LNCAP (cell line): ENCODE results near the gene GTPBP3.

ENCODE experiments used
- TF ChIP-seq, protein P1 (sequence below): fragments of 450-650 bp; IDR thresholded peaks from 2 replicates; pipeline ENCODE4 v1.5.1; 2017; ENCODE audit warnings: mild to moderate bottlenecking

Gene GTPBP3

DNA sequence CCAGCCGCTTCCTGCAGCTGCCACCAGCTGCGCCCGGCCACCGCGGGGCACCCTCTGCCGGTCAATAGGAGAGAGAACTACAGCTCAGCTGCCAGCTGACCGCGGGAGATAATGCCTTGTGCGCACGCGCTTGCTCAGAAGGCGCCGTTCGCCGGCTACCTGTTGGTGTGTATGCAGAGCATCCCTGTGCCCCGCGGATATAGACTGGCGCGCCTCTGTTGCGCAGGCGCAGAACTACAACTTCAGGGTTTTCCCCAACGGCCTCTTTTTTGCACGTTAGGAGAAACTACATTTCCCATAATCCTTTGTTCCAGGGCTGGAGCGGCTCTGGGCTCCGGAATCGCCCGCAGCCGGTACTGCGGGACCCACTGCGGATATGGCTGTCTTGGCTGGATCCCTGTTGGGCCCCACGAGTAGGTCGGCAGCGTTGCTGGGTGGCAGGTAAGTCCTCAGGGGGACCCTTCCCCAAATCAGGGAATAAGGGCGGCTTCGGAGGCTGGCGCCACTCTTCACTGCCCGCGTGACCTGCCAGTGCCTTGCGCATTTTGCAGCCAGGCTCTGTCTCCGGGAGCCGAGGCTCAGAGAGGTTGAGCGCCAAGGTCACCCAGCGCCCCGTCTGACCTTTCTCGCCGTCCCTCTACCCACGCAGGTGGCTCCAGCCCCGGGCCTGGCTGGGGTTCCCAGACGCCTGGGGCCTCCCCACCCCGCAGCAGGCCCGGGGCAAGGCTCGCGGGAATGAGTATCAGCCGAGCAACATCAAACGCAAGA lies 31.7 kb upstream of the GTPBP3 start, which contains the start of gene MRPL34:
Gene MRPL34, plus strand, starts transcription at position 356 of the 768 bp plus-strand sequence. Its CDS starts 21 bp downstream, at position 377.
- TF ChIP-seq, protein P1, sequence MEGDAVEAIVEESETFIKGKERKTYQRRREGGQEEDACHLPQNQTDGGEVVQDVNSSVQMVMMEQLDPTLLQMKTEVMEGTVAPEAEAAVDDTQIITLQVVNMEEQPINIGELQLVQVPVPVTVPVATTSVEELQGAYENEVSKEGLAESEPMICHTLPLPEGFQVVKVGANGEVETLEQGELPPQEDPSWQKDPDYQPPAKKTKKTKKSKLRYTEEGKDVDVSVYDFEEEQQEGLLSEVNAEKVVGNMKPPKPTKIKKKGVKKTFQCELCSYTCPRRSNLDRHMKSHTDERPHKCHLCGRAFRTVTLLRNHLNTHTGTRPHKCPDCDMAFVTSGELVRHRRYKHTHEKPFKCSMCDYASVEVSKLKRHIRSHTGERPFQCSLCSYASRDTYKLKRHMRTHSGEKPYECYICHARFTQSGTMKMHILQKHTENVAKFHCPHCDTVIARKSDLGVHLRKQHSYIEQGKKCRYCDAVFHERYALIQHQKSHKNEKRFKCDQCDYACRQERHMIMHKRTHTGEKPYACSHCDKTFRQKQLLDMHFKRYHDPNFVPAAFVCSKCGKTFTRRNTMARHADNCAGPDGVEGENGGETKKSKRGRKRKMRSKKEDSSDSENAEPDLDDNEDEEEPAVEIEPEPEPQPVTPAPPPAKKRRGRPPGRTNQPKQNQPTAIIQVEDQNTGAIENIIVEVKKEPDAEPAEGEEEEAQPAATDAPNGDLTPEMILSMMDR: peak; percentile 85

DNA sequence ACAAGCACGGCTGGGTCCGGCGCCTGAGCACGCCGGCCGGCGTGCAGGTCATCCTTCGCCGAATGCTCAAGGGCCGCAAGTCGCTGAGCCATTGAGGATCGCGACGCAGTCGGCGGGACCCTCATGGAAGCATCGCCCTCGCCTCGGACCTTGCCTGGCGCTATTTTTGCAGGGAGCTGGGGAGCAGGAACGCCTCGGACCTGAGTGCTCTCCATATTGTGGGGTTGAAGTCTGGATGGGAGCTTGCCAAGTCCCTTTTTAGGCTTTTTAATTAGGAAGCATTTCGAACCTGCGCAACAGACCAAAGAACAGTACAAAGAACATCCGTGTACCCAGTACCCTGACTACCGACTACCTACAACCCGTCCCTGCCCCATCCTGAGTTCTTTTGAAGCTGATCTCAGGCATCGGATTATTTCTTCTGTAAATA lies 31.1 kb upstream of the GTPBP3 start:
- TF ChIP-seq, protein P1: no peak

DNA sequence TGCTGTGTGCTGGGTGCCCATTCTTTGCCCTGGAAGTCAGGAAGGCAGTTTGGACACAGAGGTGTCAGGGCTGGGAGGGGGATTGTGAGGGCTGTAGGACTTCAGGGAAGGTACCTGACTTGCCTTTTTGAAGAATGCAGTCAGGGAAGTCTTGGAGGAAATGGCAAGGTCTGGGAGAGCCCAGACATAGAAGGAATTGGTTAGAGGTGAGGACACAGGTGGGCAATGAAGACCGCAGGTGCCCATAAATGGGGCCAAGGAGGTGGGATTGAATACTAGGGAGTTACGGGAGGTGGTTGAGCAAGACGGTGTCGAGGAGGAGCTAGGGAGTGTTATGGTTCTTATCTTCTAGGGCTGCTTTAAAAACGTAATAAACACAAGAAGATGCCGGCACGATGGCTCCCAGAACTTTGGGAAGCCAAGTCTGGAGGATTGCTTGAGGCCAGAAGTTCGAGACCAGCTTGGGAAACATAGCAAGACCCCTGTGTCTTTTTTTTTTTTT lies 29.4 kb upstream of the GTPBP3 start:
- TF ChIP-seq, protein P1: no peak

DNA sequence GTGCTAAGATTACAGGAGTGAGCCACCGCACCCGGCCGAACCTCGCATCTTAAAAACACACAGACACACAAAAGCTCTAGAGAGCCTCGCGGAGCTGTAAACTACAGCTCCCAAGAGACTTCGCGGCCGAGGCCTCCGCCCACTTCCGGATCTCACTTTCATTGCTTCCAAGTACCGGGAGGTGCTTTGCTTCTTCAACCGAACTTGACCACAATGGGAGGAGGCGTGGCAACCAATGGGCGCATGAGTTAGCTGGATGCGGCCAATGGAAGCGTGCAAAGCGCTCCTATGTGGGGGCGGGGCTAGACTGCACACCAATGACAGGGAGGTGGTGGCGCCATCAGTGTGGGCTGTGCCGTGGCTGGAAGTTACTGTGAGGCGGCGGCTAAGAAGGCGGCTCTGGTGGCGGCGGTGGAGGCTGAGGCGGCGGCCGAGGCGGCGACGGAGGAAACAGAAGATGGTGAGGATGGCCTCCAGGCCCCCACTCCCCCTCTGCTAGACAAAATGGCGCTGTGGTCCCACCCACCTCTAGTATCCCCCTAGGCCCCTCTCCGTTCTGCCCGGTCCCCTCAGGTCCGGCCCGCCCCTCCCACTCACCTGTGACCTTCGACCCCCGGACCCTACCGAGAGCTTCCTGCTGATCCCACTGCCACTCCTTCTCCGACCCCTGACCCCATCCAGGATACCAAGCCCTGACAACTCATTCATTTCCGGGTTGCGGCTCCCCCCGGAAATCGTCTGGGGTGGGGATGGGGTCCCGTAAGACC lies 28.0 kb upstream of the GTPBP3 start, which contains the start of gene DDA1:
Gene DDA1, plus strand, starts transcription at position 366 of the 767 bp plus-strand sequence. Its CDS starts 92 bp downstream, at position 458.
- TF ChIP-seq, protein P1: no peak

DNA sequence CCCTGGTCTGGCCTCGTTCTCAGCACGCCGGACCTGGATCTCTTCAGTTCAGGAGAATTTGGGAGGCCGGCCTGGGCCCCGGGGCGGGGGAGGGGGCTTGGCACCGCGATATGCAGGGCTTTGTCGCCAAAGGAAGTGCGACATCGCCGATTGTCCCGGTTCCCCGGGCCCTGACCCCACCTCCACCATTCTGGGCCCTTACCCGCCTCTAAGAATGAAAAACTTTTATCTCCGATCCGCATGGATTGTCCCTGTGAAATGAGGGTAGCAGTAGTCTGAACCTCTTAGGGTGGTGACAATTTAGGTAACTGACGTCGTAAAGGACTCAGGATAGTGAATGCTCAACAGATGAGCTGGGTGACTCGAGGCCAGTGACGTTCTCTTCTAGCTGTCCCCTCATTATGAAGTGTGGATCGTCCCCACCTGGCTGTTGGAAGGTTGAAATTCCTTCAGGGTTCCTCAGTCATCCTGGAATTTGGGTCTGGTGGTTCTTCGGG lies 27.3 kb upstream of the GTPBP3 start:
- TF ChIP-seq, protein P1: no peak

DNA sequence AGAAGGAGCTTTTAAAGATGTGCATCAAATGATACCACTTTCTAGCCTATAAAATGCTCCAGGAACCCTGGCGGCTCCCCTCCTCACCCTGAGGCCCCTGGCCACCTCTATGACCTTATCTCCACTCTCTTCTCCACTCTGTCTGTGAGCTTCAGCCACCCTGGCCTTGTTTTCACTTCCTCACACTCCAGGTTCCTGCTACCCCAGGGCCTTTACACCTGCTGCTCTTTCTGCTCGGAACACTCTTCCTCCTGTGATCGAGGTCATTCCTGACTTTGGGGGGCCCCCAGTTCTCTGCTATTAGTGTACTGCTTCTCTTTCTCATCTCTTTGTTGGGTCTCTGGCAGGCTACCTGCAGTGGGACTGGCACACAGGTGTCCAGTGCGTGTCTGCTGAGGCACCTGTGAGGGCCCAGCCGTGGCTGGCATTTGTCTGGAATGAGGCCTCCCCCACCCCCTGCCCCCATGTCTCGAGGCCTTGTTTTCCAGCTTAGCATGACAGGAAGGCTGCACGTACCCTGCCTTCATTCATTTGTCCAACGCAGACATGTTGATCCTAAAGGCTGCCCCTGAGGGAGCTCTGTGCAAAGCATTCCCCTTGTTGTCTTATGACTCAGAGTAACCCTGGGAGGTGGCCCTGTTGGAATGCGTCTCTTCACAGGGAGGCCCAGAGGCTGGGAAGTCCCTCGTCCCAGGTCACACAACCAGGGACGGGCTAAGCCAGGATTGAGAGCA lies 25.7 kb upstream of the GTPBP3 start:
- TF ChIP-seq, protein P1: no peak
